SU-DHL-6 (cell line): Measurements from ENCODE around the gene SORL1-AS1.

Experiments
- H2AFZ ChIP-seq: fragments of 200-600 bp; sonication (generic); 2 replicates; pipeline ENCODE4 v1.6.1; 2014; ENCODE audit warnings: low read depth, mild to moderate bottlenecking, moderate library complexity, mixed read lengths, antibody characterized with exemption, low read length; ENCODE audit not compliant: severe bottlenecking
- H3F3A ChIP-seq: fragments of 200-600 bp; shearing (Covaris generic); 2 replicates; pipeline ENCODE4 v1.6.0; 2016; ENCODE audit warnings: antibody characterized with exemption, mild to moderate bottlenecking; ENCODE audit not compliant: insufficient read depth
- H3K27ac ChIP-seq: fragments of 200-600 bp; sonication (generic); 2 replicates; pipeline ENCODE4 v1.5.1; 2016; ENCODE audit warnings: low read depth, mild to moderate bottlenecking, low read length, moderate library complexity, mixed read lengths
- H3K27me3 ChIP-seq: fragments of 200-600 bp; sonication (generic), shearing (Covaris generic); 2 replicates; pipeline ENCODE4 v1.6.0; 2014; ENCODE audit warnings: mild to moderate bottlenecking, low read length
- H3K36me3 ChIP-seq: fragments of 200-600 bp; sonication (generic); 2 replicates; pipeline ENCODE4 v1.6.1; 2014; ENCODE audit warnings: mild to moderate bottlenecking, low read length, mixed read lengths
- H3K4me2 ChIP-seq: fragments of 300-600, 200-600 bp; shearing (Covaris generic), sonication (generic); 2 replicates; pipeline ENCODE4 v1.6.0; 2014; ENCODE audit warnings: low read length, low read depth, mild to moderate bottlenecking; ENCODE audit not compliant: poor library complexity, severe bottlenecking
- H3K4me3 ChIP-seq: fragments of 200-600 bp; sonication (generic); 2 replicates; pipeline ENCODE4 v1.5.1; 2014; ENCODE audit warnings: antibody characterized with exemption, low read length, mild to moderate bottlenecking, mixed read lengths; ENCODE audit not compliant: insufficient read depth, poor library complexity, severe bottlenecking
- H3K79me2 ChIP-seq: fragments of 200-600 bp; sonication (generic); 2 replicates; pipeline ENCODE4 v1.6.1; 2014; ENCODE audit warnings: mild to moderate bottlenecking, low read length, moderate library complexity; ENCODE audit not compliant: insufficient read depth
- H3K9ac ChIP-seq: fragments of 200-600 bp; sonication (generic); 2 replicates; pipeline ENCODE4 v1.7.0; 2014; ENCODE audit warnings: mild to moderate bottlenecking, low read length
- H3K9me2 ChIP-seq: fragments of 200-600 bp; sonication (generic); replicated peaks from 2 replicates; pipeline ENCODE4 v1.6.1; 2014; ENCODE audit warnings: low read length; ENCODE audit not compliant: insufficient read depth
- H3K9me3 ChIP-seq: fragments of 200-600 bp; sonication (generic); 2 replicates; pipeline ENCODE4 v1.6.1; 2014; ENCODE audit warnings: low read length, mixed read lengths; ENCODE audit not compliant: insufficient read depth
- H4K20me1 ChIP-seq: fragments of 200-600 bp; sonication (generic); 2 replicates; pipeline ENCODE4 v1.6.1; 2014; ENCODE audit warnings: low read depth, mild to moderate bottlenecking, antibody characterized with exemption, low read length, moderate library complexity, mixed read lengths
- CTCF ChIP-seq: fragments of 200-600 bp; sonication (generic); IDR thresholded peaks from one replicate; pipeline ENCODE4 v1.5.1; 2017; ENCODE audit warnings: antibody characterized with exemption, mild to moderate bottlenecking, low read length, moderate library complexity; ENCODE audit not compliant: insufficient read depth, poor library complexity, severe bottlenecking
- EZH2phosphoT487 ChIP-seq: fragments of 200-600 bp; sonication (generic), shearing (Covaris generic); conservative IDR thresholded peaks from 2 replicates; pipeline ENCODE4 v1.6.1; 2018; ENCODE audit warnings: mild to moderate bottlenecking, antibody characterized with exemption, low read length, moderate library complexity, mixed read lengths

Gene SORL1-AS1

DNA sequence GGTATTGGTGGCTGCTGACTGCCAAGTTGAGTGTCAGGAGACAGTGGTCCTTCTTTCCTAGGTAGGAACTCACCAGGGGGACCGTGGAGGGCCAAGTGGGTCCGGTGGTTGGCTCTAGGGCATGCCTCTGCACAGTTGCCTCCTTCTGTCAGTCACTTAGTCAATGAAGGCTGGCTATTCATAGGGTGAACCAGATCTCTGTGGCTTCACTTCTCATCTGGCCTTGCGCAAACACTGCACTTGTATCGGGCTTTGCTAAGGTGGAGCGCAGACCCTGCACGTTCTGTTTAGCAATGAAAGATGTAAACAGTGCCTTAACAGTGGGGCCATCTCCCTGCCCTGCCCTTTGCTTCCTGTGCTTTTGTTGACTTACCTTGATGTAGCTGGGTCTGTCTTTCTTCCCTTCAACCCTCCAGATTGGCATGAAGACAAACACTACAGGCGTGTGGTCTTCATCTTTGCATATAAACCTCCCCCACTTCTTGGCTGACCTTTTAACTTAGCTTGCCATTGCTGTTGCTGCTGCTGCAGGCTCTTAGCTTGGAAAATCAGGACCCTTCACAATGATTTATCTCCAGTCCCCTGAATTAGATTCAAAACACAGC is 6.7 kb upstream of the SORL1-AS1 start:
- Histone ChIP-seq H3K36me3 (peaks cover 14% of the 10 kb centered on the region; the same call in 1 of the 2 replicates), H3K27ac (peak overlapping the region; percentile 98), H3K4me2 (peak overlapping the region; percentile 96), H3K9me2 (no peaks in the 10 kb centered on the region), H3F3A (peaks cover 86% of the 10 kb centered on the region), H4K20me1 (no peaks in the 10 kb centered on the region), H3K4me3 (peak overlapping the region; percentile 12), H3K27me3 (no peaks in the 10 kb centered on the region), H3K9ac (peak overlapping the region; percentile 18; the same call in 1 of the 2 replicates), H3K9me3 (no peaks in the 10 kb centered on the region), H3K79me2 (peaks cover 100% of the 10 kb centered on the region), H2AFZ (no peak overlapping the region)
- TF ChIP-seq CTCF (no peak), EZH2phosphoT487 (no peak)

- H4K20me1 ChIP-seq = no peaks in the 10 kb centered on the region
- H3K9me3 ChIP-seq = no peaks in the 10 kb centered on the region
- no peak overlapping the region for H2AFZ ChIP-seq
- H3K4me2 ChIP-seq = peak overlapping the region; percentile 96
- peaks cover 83% of the 10 kb centered on the region for H3F3A ChIP-seq
- no peaks in the 10 kb centered on the region for H3K9me2 ChIP-seq
- no peaks in the 10 kb centered on the region for H3K27me3 ChIP-seq
- peaks cover 100% of the 10 kb centered on the region for H3K79me2 ChIP-seq
- H3K4me3 ChIP-seq = no peak overlapping the region
- H3K9ac ChIP-seq = 0 out of 2 replicates have a peak overlapping the region, but pooled peaks have one; percentile 18
- no peak for TF ChIP-seq EZH2phosphoT487
- no peak for TF ChIP-seq CTCF
- H3K27ac ChIP-seq = peak overlapping the region; percentile 98
- H3K36me3 ChIP-seq = peaks cover 16% of the 10 kb centered on the region
Observed at GRCh38 chr11:121458551-121458950, 5.8 kb upstream of the SORL1-AS1 start.

DNA sequence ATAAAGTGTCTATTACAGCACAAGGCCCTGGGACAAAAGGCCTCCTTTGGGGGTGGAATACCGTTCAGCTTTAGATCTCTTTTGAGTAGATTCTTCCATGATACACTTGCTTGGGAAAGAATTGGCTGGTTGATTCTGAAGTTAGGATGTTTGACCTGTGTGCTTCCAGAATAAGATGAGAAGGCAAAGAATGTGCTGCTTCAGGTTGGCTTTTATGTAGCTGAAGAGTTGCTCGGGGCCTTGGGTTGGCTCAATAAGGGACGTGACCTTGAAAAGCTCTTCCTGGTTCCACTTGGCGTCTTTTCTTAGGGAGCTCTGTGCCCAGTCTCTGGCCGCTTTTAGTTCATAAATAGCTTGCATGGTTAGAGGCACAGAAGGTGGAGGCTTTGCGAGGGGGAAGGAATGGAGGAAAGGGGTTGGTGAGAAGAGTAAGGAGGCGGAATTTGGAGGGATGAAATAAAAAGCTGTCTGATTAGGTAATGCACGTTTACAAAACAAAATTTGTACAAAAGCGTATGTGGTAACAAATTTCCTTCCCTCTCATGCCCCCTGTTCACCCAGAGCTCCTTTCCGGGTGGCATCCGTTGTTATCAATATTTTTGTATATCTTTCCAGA is 4.2 kb upstream of the SORL1-AS1 start:
- peak overlapping the region; percentile 96 for H3K9ac ChIP-seq
- H3F3A ChIP-seq = peaks cover 78% of the 10 kb centered on the region
- H3K27ac ChIP-seq = peak overlapping the region; percentile 98
- H3K79me2 ChIP-seq = peaks cover 98% of the 10 kb centered on the region
- H3K36me3 ChIP-seq = peaks cover 23% of the 10 kb centered on the region
- H4K20me1 ChIP-seq = no peaks in the 10 kb centered on the region
- H3K9me3 ChIP-seq = no peaks in the 10 kb centered on the region
- H3K27me3 ChIP-seq = no peaks in the 10 kb centered on the region
- H3K4me3 ChIP-seq = peak overlapping the region; percentile 89
- TF ChIP-seq EZH2phosphoT487 (no peak), CTCF (no peak)
- H2AFZ ChIP-seq = no peak overlapping the region
- H3K4me2 ChIP-seq = peak overlapping the region; percentile 96
- no peaks in the 10 kb centered on the region for H3K9me2 ChIP-seq
